Vagina (tissue), 2 donors: Measurements from ENCODE around the gene ARSG.

Source experiments
- CTCF ChIP-seq, 3 experiments: fragments of 450-650 bp in 2 of 3; fragments of 200-600 bp in 1 of 3; sonication (generic) in 1 of 3; IDR thresholded peaks; one replicate each; pipeline ENCODE4 v1.5.1; 2017 to 2019; ENCODE audit warnings: antibody characterized with exemption in 3 of 3, mild to moderate bottlenecking in 2 of 3, moderate library complexity in 2 of 3
- POLR2A ChIP-seq, 2 donors: fragments of 450-650 bp; IDR thresholded peaks; one replicate each; pipeline ENCODE4 v1.6.1; 2017; ENCODE audit warnings: antibody characterized with exemption in 2 of 2, mild to moderate bottlenecking in 2 of 2, moderate library complexity in 2 of 2
- POLR2AphosphoS5 ChIP-seq, 2 donors: sonication (generic); formaldehyde crosslinking; IDR thresholded peaks; one replicate each; pipeline ENCODE4 v1.9.0; 2017; ENCODE audit warnings: antibody characterized with exemption in 2 of 2, mild to moderate bottlenecking in 2 of 2, low read depth in 1 of 2; ENCODE audit not compliant: insufficient read depth in 1 of 2

GRCh38 chr17:68468334-68468733 is 177.0 kb downstream of the ARSG start:
- TF ChIP-seq CTCF (IDR thresholded peaks at IDR 0.05) (no peak), POLR2A (IDR thresholded peaks at IDR 0.05) (no peak), POLR2AphosphoS5 (IDR thresholded peaks at IDR 0.05; ENCODE audit: insufficient read depth in 1 of 2, low read depth in 1 of 2) (no peak)
